ENCODE results near the gene TNFRSF13B.

Gene TNFRSF13B

DNA sequence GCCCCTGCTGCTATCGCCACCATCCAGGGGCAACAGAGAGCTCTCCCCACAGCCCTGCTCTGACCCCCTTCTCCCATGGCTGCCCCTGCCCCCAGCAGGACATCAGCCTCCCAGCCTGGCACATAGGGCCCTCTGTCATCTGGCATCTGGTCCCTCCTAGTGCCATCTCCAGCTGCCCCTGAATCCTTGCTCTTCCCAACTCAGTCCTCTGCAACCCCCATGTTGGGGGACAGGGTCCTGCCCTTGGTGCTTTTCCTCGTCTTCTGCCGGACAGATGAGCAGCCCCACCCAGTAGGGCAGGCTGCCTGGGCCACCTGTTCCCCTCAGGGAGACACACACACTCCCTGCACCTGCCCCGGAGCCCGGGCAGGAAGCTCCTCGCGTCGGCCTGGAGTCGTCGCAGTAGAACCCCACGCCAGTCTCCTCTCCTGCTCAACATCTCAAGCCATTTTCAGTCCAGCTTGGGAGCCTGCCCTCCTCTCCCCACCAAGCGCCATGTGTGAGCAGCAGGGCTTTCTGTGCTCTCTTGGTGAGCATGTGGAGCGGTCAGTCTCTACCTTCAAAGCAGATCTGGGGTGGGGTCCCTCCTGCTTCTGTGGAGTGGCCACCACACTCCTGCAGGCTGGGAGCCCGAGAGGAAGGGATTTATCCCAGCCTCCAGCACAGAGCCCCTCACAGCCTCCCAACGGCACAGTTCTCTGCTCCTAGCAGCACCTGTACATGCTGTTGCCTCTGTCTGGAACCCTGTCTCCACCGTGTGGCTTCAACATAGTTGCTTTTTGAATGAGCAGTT is 28.2 kb downstream of the TNFRSF13B start:
- Histone ChIP-seq H3K9ac (ENCODE audit: low read length) (no peak overlapping the region), H3K36me3 (ENCODE audit: control insufficient read depth, low read depth, low read length) (no peaks in the 10 kb centered on the region), H3K4me3 (ENCODE audit: low read length) (no peak overlapping the region), H3K4me1 (ENCODE audit: control insufficient read depth, low read depth, low read length) (peaks cover 9% of the 10 kb centered on the region), H3K9me3 (ENCODE audit: control insufficient read depth, low read depth, low read length) (peaks cover 1% of the 10 kb centered on the region), H3K27ac (ENCODE audit: low read length) (no peak overlapping the region), H3K27me3 (ENCODE audit: control insufficient read depth, insufficient read depth, low read length) (no peaks in the 10 kb centered on the region)

DNA sequence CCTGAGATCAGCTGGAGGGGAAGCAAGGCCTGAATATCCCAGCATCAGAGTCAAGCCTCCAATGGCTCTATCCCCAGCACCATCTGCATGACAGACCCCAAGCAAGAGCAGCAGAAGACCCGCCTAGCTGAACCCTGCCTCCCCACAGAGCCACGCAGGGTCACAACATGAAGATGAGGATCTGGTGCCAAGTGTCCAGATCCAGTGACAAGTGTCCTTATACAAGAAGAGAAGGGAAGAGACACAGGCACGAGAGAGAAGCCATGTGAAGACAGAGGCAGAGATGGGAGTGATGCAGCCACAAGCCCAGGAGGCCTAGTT is 28.9 kb downstream of the TNFRSF13B start:
- Histone ChIP-seq H3K27me3 (ENCODE audit: control insufficient read depth, insufficient read depth, low read length) (no peaks in the 10 kb centered on the region), H3K4me1 (ENCODE audit: control insufficient read depth, low read depth, low read length) (peaks cover 9% of the 10 kb centered on the region), H3K36me3 (ENCODE audit: control insufficient read depth, low read depth, low read length) (no peaks in the 10 kb centered on the region), H3K27ac (ENCODE audit: low read length) (no peak overlapping the region), H3K4me3 (ENCODE audit: low read length) (no peak overlapping the region), H3K9me3 (ENCODE audit: control insufficient read depth, low read depth, low read length) (no peaks in the 10 kb centered on the region), H3K9ac (ENCODE audit: low read length) (no peak overlapping the region)

- H3K9ac ChIP-seq (ENCODE audit: low read length): no peak overlapping the region
- H3K4me3 ChIP-seq (ENCODE audit: low read length): no peak overlapping the region
- H3K27ac ChIP-seq (ENCODE audit: low read length): no peak overlapping the region
- no peaks in the 10 kb centered on the region for H3K9me3 ChIP-seq (ENCODE audit: control insufficient read depth, low read depth, low read length)
- H3K4me1 ChIP-seq (ENCODE audit: control insufficient read depth, low read depth, low read length): peaks cover 9% of the 10 kb centered on the region
- H3K36me3 ChIP-seq (ENCODE audit: control insufficient read depth, low read depth, low read length): no peaks in the 10 kb centered on the region
- no peaks in the 10 kb centered on the region for H3K27me3 ChIP-seq (ENCODE audit: control insufficient read depth, insufficient read depth, low read length)
Observed at GRCh38 chr17:16942141-16943031, 29.5 kb downstream of the TNFRSF13B start.

GRCh38 chr17:16941072-16942036 is 30.6 kb downstream of the TNFRSF13B start:
- no peaks in the 10 kb centered on the region for H3K9me3 ChIP-seq (ENCODE audit: control insufficient read depth, low read depth, low read length)
- no peak overlapping the region for H3K4me3 ChIP-seq (ENCODE audit: low read length)
- H3K9ac ChIP-seq (ENCODE audit: low read length): no peak overlapping the region
- H3K27me3 ChIP-seq (ENCODE audit: control insufficient read depth, insufficient read depth, low read length): no peaks in the 10 kb centered on the region
- H3K27ac ChIP-seq (ENCODE audit: low read length): no peak overlapping the region
- no peaks in the 10 kb centered on the region for H3K36me3 ChIP-seq (ENCODE audit: control insufficient read depth, low read depth, low read length)
- peaks cover 9% of the 10 kb centered on the region for H3K4me1 ChIP-seq (ENCODE audit: control insufficient read depth, low read depth, low read length)

DNA sequence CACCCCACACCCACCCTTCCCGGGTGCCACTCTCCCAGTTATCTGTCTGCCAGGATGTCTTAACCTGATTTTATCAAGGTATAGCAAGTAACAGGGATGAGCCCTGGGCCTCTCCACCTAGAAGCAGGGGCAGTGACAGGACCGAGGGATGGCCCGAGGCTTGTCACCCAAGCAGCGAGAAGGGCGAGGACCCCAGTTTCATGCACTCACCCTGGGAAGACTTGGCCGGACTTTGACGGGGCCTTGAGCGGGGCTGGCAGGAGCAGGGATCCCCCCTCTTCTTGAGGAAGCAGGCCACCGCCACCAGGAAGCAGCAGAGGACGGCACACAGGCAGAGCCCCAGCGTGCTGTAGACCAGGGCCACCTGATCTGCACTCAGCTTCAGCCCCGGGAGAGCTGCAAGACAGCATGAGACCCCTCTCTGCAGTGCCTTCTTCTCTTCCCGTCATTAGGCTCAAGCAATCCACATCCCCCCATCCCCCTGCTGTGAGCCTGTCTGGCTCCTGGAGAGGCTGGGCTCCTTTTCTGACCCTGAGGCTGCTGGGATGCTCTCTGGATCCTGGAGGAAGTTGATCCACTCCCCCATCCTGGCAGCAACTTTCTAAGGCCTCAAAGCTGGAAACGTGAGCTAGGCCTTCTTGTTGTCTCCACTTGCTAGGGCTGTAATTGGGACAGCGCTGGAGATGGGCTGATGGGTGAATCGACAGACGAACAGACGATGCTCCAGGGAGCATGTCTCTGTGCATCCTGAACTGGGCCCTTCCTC is 31.6 kb downstream of the TNFRSF13B start:
- Histone ChIP-seq H3K4me1 (ENCODE audit: control insufficient read depth, low read depth, low read length) (peaks cover 6% of the 10 kb centered on the region), H3K4me3 (ENCODE audit: low read length) (no peak overlapping the region), H3K9ac (ENCODE audit: low read length) (no peak overlapping the region), H3K27ac (ENCODE audit: low read length) (no peak overlapping the region), H3K27me3 (ENCODE audit: control insufficient read depth, insufficient read depth, low read length) (no peaks in the 10 kb centered on the region), H3K36me3 (ENCODE audit: control insufficient read depth, low read depth, low read length) (no peaks in the 10 kb centered on the region), H3K9me3 (ENCODE audit: control insufficient read depth, low read depth, low read length) (no peaks in the 10 kb centered on the region)

GRCh38 chr17:16939606-16940115 is 32.3 kb downstream of the TNFRSF13B start:
- H3K27ac ChIP-seq (ENCODE audit: low read length): no peak overlapping the region
- H3K27me3 ChIP-seq (ENCODE audit: control insufficient read depth, insufficient read depth, low read length): no peaks in the 10 kb centered on the region

GRCh38 chr17:16939208-16939576 is 32.7 kb downstream of the TNFRSF13B start:
- Histone ChIP-seq H3K27me3 (ENCODE audit: control insufficient read depth, insufficient read depth, low read length) (no peaks in the 10 kb centered on the region), H3K9ac (ENCODE audit: low read length) (no peak overlapping the region), H3K9me3 (ENCODE audit: control insufficient read depth, low read depth, low read length) (no peaks in the 10 kb centered on the region), H3K4me1 (ENCODE audit: control insufficient read depth, low read depth, low read length) (peaks cover 3% of the 10 kb centered on the region), H3K36me3 (ENCODE audit: control insufficient read depth, low read depth, low read length) (no peaks in the 10 kb centered on the region), H3K4me3 (ENCODE audit: low read length) (no peak overlapping the region), H3K27ac (ENCODE audit: low read length) (no peak overlapping the region)

More at GRCh38 chr17:16939606-16940115, 32.3 kb downstream of the TNFRSF13B start:
- H3K9me3 ChIP-seq (ENCODE audit: control insufficient read depth, low read depth, low read length): no peaks in the 10 kb centered on the region
- no peak overlapping the region for H3K9ac ChIP-seq (ENCODE audit: low read length)
- no peaks in the 10 kb centered on the region for H3K36me3 ChIP-seq (ENCODE audit: control insufficient read depth, low read depth, low read length)
- H3K4me1 ChIP-seq (ENCODE audit: control insufficient read depth, low read depth, low read length): peaks cover 3% of the 10 kb centered on the region
- H3K4me3 ChIP-seq (ENCODE audit: low read length): no peak overlapping the region

DNA sequence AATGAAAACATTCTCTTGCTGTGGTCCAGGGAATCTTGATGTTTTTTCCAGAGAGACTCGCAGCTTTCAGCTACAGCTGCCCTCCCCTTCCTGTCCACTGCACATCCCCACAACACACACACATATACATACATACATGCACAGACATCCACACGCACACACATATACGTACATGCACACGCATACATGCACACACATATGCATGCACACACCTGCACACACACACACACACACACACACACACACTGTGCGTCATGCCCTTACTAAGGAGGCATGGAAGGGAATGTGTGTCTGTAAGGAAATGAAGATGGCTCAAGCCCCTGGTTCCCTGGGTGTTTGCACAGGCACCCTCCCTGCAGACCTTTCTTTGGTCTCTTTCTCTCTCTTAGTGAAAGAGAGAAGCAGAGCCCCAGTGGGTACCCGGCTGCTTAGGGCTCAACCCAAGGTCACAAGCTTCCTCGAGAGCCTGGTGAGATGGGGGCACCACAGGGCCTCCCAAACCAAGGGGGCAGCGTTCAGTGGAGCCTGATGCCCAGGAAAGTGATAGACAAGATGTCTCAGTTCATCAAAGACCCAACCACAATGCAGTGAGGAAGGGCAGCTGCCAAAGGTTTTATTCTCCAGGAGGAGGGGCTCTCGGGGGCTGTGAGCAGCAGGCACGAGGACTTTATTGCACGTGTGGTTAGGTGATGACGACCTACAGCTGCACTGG is 33.3 kb downstream of the TNFRSF13B start:
- H3K36me3 ChIP-seq (ENCODE audit: control insufficient read depth, low read depth, low read length): no peaks in the 10 kb centered on the region
- H3K27ac ChIP-seq (ENCODE audit: low read length): no peak overlapping the region
- H3K4me3 ChIP-seq (ENCODE audit: low read length): no peak overlapping the region
- peaks cover 3% of the 10 kb centered on the region for H3K4me1 ChIP-seq (ENCODE audit: control insufficient read depth, low read depth, low read length)
- H3K27me3 ChIP-seq (ENCODE audit: control insufficient read depth, insufficient read depth, low read length): no peaks in the 10 kb centered on the region
- no peaks in the 10 kb centered on the region for H3K9me3 ChIP-seq (ENCODE audit: control insufficient read depth, low read depth, low read length)
- H3K9ac ChIP-seq (ENCODE audit: low read length): no peak overlapping the region

- Histone ChIP-seq H3K9ac (ENCODE audit: low read length) (no peak overlapping the region), H3K4me3 (ENCODE audit: low read length) (no peak overlapping the region), H3K36me3 (ENCODE audit: control insufficient read depth, low read depth, low read length) (no peaks in the 10 kb centered on the region), H3K4me1 (ENCODE audit: control insufficient read depth, low read depth, low read length) (peaks cover 3% of the 10 kb centered on the region), H3K9me3 (ENCODE audit: control insufficient read depth, low read depth, low read length) (no peaks in the 10 kb centered on the region), H3K27ac (ENCODE audit: low read length) (no peak overlapping the region), H3K27me3 (ENCODE audit: control insufficient read depth, insufficient read depth, low read length) (no peaks in the 10 kb centered on the region)
Observed at GRCh38 chr17:16938031-16938430, 33.9 kb downstream of the TNFRSF13B start.

GRCh38 chr17:16937431-16937830 is 34.5 kb downstream of the TNFRSF13B start:
- Histone ChIP-seq H3K4me3 (ENCODE audit: low read length) (no peak overlapping the region), H3K9me3 (ENCODE audit: control insufficient read depth, low read depth, low read length) (no peaks in the 10 kb centered on the region), H3K4me1 (ENCODE audit: control insufficient read depth, low read depth, low read length) (peaks cover 3% of the 10 kb centered on the region), H3K36me3 (ENCODE audit: control insufficient read depth, low read depth, low read length) (no peaks in the 10 kb centered on the region), H3K27me3 (ENCODE audit: control insufficient read depth, insufficient read depth, low read length) (no peaks in the 10 kb centered on the region), H3K27ac (ENCODE audit: low read length) (no peak overlapping the region), H3K9ac (ENCODE audit: low read length) (no peak overlapping the region)

Measured in iPS-18a (cell line).